GM12892 (cell line): ENCODE measurements around the gene BMPR1A.

ENCODE experiments used
- POLR2A ChIP-seq: IDR thresholded peaks from 2 replicates; pipeline ENCODE4 v1.6.1; 2011; ENCODE audit warnings: low read depth, low read length, control low read depth
- TAF1 ChIP-seq: IDR thresholded peaks from 2 replicates; pipeline ENCODE4 v1.6.1; 2011; ENCODE audit warnings: low read depth, mild to moderate bottlenecking, control low read depth, low read length, borderline replicate concordance

- TF ChIP-seq TAF1: no peak
- TF ChIP-seq POLR2A: no peak
Observed at GRCh38 chr10:86715156-86715795, 41.1 kb upstream of the BMPR1A start.
